H1 (cell line): ENCODE data around the gene IQCE. TPM values are rescaled to one million over a fixed set of nuclear protein-coding genes. Genes with fewer than 3 reads are reported as not detected.

Experiments
- CTCF ChIA-PET: fragments of 300-600 bp; sonication (Branson Sonifier 250); formaldehyde crosslinking; loops from one replicate; lab custom pipeline; 2021; ENCODE audit not compliant: partially characterized antibody; lab: Charles Lee
- POLR2A ChIA-PET: fragments of 300-600 bp; sonication (Branson Sonifier 250); formaldehyde crosslinking; loops from one replicate; lab custom pipeline; 2021; ENCODE audit warnings: inconsistent platforms; ENCODE audit not compliant: partially characterized antibody; lab: Charles Lee
- DNase-seq, 2 experiments: peaks; one replicate each; pipeline versions ENCODE4 v3.0.0 to v3.0.0-alpha.2; 2010 to 2022; ENCODE audit warnings: low spot score in 2 of 2, low read depth in 1 of 2, mixed read lengths in 1 of 2
- FAIRE-seq: peaks from 2 replicates; lab custom pipeline; 2011; peaks lifted over from hg19 to GRCh38; lab: Jason Lieb, UNC
- H2AFZ ChIP-seq: 2 replicates; pipeline ENCODE4 v1.8.1; 2012; ENCODE audit warnings: low read length, inconsistent platforms
- H2AK5ac ChIP-seq: 2 replicates; pipeline ENCODE4 v1.6.1; 2013; ENCODE audit warnings: low read depth, low read length
- H2BK120ac ChIP-seq: replicated peaks from 2 replicates; pipeline ENCODE3; 2013; ENCODE audit warnings: low read depth, low read length, inconsistent platforms
- H2BK12ac ChIP-seq: 2 replicates; pipeline ENCODE4 v1.6.1; 2013; ENCODE audit warnings: low read depth, low read length
- H2BK15ac ChIP-seq: 2 replicates; pipeline ENCODE4 v1.6.1; 2013; ENCODE audit warnings: low read length
- H2BK20ac ChIP-seq: 2 replicates; pipeline ENCODE4 v1.6.1; 2013; ENCODE audit warnings: low read length
- H2BK5ac ChIP-seq: 2 replicates; pipeline ENCODE4 v1.6.1; 2013; ENCODE audit warnings: low read depth, low read length
- H3K14ac ChIP-seq: 2 replicates; pipeline ENCODE4 v1.6.1; 2013; ENCODE audit warnings: inconsistent platforms; ENCODE audit not compliant: insufficient read length
- H3K18ac ChIP-seq: 2 replicates; pipeline ENCODE4 v1.6.1; 2013; ENCODE audit warnings: low read length; ENCODE audit errors: extremely low read depth
- H3K23ac ChIP-seq: 2 replicates; pipeline ENCODE4 v1.6.1; 2013; ENCODE audit warnings: inconsistent platforms; ENCODE audit not compliant: insufficient read length
- H3K23me2 ChIP-seq: 2 replicates; pipeline ENCODE4 v1.6.1; 2013; ENCODE audit warnings: low read depth, low read length
- H3K27ac ChIP-seq: 2 replicates; pipeline ENCODE4 v1.6.1; 2011; ENCODE audit warnings: low read depth, low read length, inconsistent platforms
- H3K27me3 ChIP-seq, 4 experiments: replicated peaks in 1 of 4; 1 replicate in 1 of 4; 2 replicates in 3 of 4; pipeline versions ENCODE4 v1.6.1 to v1.8.1; 2011 to 2013; ENCODE audit warnings: low read length in 3 of 4, mild to moderate bottlenecking in 3 of 4, inconsistent platforms in 2 of 4, mixed read lengths in 2 of 4, moderate library complexity in 1 of 4; ENCODE audit not compliant: control insufficient read depth in 3 of 4, insufficient read depth in 3 of 4; ENCODE audit errors: extremely low read depth in 1 of 4
- H3K36me3 ChIP-seq, 4 experiments: 2 replicates each; pipeline versions ENCODE4 v1.6.1 to v1.8.1; 2011 to 2013; ENCODE audit warnings: mild to moderate bottlenecking in 4 of 4, low read length in 3 of 4, moderate library complexity in 2 of 4, control low read depth in 1 of 4, inconsistent platforms in 1 of 4; ENCODE audit not compliant: insufficient read depth in 4 of 4, control insufficient read depth in 2 of 4
- H3K4ac ChIP-seq: replicated peaks from 2 replicates; pipeline ENCODE3; 2013; ENCODE audit warnings: low read length, low read depth, mixed read lengths, inconsistent platforms; ENCODE audit not compliant: insufficient read length
- H3K4me1 ChIP-seq, 4 experiments: replicated peaks in 1 of 4; 1 replicate in 1 of 4; 2 replicates in 3 of 4; pipeline versions ENCODE4 v1.6.1 to v1.8.1; 2011 to 2013; ENCODE audit warnings: low read length in 3 of 4, inconsistent platforms in 2 of 4, mixed read lengths in 1 of 4; ENCODE audit not compliant: insufficient read depth in 4 of 4, control insufficient read depth in 3 of 4
- H3K4me2 ChIP-seq, 2 experiments: 2 replicates each; pipeline versions ENCODE4 v1.6.1 to v1.8.1; 2011 to 2013; ENCODE audit warnings: low read depth in 2 of 2, low read length in 2 of 2, control low read depth in 1 of 2, inconsistent platforms in 1 of 2, mild to moderate bottlenecking in 1 of 2; ENCODE audit not compliant: insufficient read depth in 1 of 2
- H3K4me3 ChIP-seq, 4 experiments: fragments of 200-600, 300-600 bp in 1 of 4; sonication (generic), shearing (Covaris generic), sonication (Bioruptor Twin) in 1 of 4; 2 replicates each; pipeline versions ENCODE4 v1.5.1 to v1.8.1; 2011 to 2016; ENCODE audit warnings: low read length in 4 of 4, low read depth in 3 of 4, control low read depth in 2 of 4, inconsistent platforms in 2 of 4, mild to moderate bottlenecking in 2 of 4, mixed read lengths in 1 of 4, moderate library complexity in 1 of 4; ENCODE audit not compliant: insufficient read depth in 2 of 4; ENCODE audit errors: extremely low read depth in 1 of 4
- H3K56ac ChIP-seq: replicated peaks from 2 replicates; pipeline ENCODE3; 2013; ENCODE audit warnings: low read depth, mild to moderate bottlenecking, mixed read lengths, low read length, inconsistent platforms; ENCODE audit not compliant: insufficient read length
- H3K79me1 ChIP-seq: 2 replicates; pipeline ENCODE4 v1.6.1; 2013; ENCODE audit warnings: low read depth, low read length, control low read depth
- H3K79me2 ChIP-seq, 2 experiments: 2 replicates each; pipeline versions ENCODE4 v1.6.1 to v1.8.1; 2012 to 2013; ENCODE audit warnings: low read length in 2 of 2, mild to moderate bottlenecking in 2 of 2, inconsistent platforms in 1 of 2; ENCODE audit not compliant: insufficient read depth in 2 of 2, control insufficient read depth in 1 of 2
- H3K9ac ChIP-seq, 4 experiments: replicated peaks in 1 of 4; 1 replicate in 1 of 4; 2 replicates in 3 of 4; pipeline versions ENCODE4 v1.6.1 to v1.8.1; 2011 to 2013; ENCODE audit warnings: low read depth in 3 of 4, low read length in 3 of 4, control low read depth in 2 of 4, mild to moderate bottlenecking in 2 of 4, moderate library complexity in 2 of 4, inconsistent platforms in 1 of 4; ENCODE audit errors: extremely low read depth in 1 of 4
- H3K9me3 ChIP-seq, 2 experiments: 2 replicates each; pipeline versions ENCODE4 v1.6.1 to v1.8.1; 2012 to 2013; ENCODE audit warnings: mild to moderate bottlenecking in 2 of 2, moderate library complexity in 2 of 2, control low read depth in 1 of 2, inconsistent platforms in 1 of 2, low read depth in 1 of 2, low read length in 1 of 2, mixed read lengths in 1 of 2; ENCODE audit not compliant: insufficient read depth in 2 of 2
- H4K20me1 ChIP-seq, 2 experiments: replicated peaks in 1 of 2; 2 replicates each; pipeline versions ENCODE3 to v1.8.1; 2011 to 2013; ENCODE audit warnings: inconsistent platforms in 2 of 2, low read length in 2 of 2, mild to moderate bottlenecking in 1 of 2; ENCODE audit not compliant: insufficient read depth in 2 of 2, control insufficient read depth in 1 of 2
- H4K5ac ChIP-seq: 2 replicates; pipeline ENCODE4 v1.6.1; 2013; ENCODE audit warnings: low read length, low read depth, mixed read lengths, inconsistent platforms; ENCODE audit not compliant: insufficient read length
- H4K8ac ChIP-seq: 2 replicates; pipeline ENCODE4 v1.8.0; 2013; ENCODE audit warnings: mild to moderate bottlenecking, moderate library complexity, low read length, inconsistent platforms; ENCODE audit not compliant: insufficient read depth; ENCODE audit errors: extremely low read depth
- H4K91ac ChIP-seq: replicated peaks from 2 replicates; pipeline ENCODE3; 2013; ENCODE audit warnings: low read length, mixed read lengths, inconsistent platforms; ENCODE audit not compliant: insufficient read length
- EP300 ChIP-seq, 2 experiments: IDR thresholded peaks; 1 replicate in 1 of 2; 2 replicates in 1 of 2; pipeline ENCODE4 v1.6.1; 2011 to 2012; ENCODE audit warnings: low read depth in 2 of 2, low read length in 2 of 2, mild to moderate bottlenecking in 2 of 2, borderline replicate concordance in 1 of 2, inconsistent platforms in 1 of 2, moderate library complexity in 1 of 2
- KDM1A ChIP-seq: fragments of 200-600, 300-600 bp; sonication (generic); IDR thresholded peaks from 2 replicates; pipeline ENCODE4 v1.7.1; 2016; ENCODE audit warnings: mild to moderate bottlenecking, low read length, borderline replicate concordance
- KDM5A ChIP-seq: fragments of 200-600 bp; IDR thresholded peaks from 2 replicates; pipeline ENCODE4 v1.7.1; 2012; ENCODE audit warnings: mild to moderate bottlenecking, low read length, inconsistent platforms, mixed read lengths
- NANOG ChIP-seq: IDR thresholded peaks from 2 replicates; pipeline ENCODE4 v1.6.1; 2011; ENCODE audit warnings: low read length, low read depth, mild to moderate bottlenecking, inconsistent platforms; ENCODE audit not compliant: insufficient read depth, poor library complexity, severe bottlenecking
- POLR2A ChIP-seq, 2 experiments: IDR thresholded peaks; 1 replicate in 1 of 2; 2 replicates in 1 of 2; pipeline ENCODE4 v1.6.1; 2011; ENCODE audit warnings: low read depth in 2 of 2, low read length in 2 of 2, mild to moderate bottlenecking in 2 of 2; ENCODE audit errors: control extremely low read depth in 1 of 2
- RFX5 ChIP-seq: IDR thresholded peaks from 2 replicates; pipeline ENCODE4 v1.6.1; 2011; ENCODE audit warnings: low read depth, low read length, improper control_type of control experiment, borderline replicate concordance
- SIN3A ChIP-seq, 2 experiments: IDR thresholded peaks in 1 of 2; conservative IDR thresholded peaks in 1 of 2; 2 replicates each; pipeline ENCODE4 v1.6.1; 2011 to 2012; ENCODE audit warnings: low read length in 2 of 2, improper control_type of control experiment in 1 of 2, low read depth in 1 of 2, mild to moderate bottlenecking in 1 of 2
- WGBS, 2 experiments: shearing (Covaris generic) in 1 of 2; methylation state at CpG; one replicate each; pipeline versions ENCODE4 v1.1.6 to v1.1.7; 2013 to 2015; ENCODE audit warnings: low lambda C conversion rate in 2 of 2, mixed read lengths in 2 of 2, inconsistent platforms in 1 of 2, low coverage in 1 of 2, missing lambda C conversion rate in 1 of 2; ENCODE audit not compliant: insufficient replicate concordance in 2 of 2, insufficient coverage in 1 of 2, insufficient read length in 1 of 2; ENCODE audit errors: extremely low coverage in 1 of 2, missing lambda C conversion rate in 1 of 2; 5-methylcytosine and 5-hydroxymethylcytosine counted together
- polyA plus RNA-seq, 7 experiments: library from polyadenylated mRNA; depleted of rRNA in 3 of 7; stranded (reverse) in 5 of 7; unstranded in 2 of 7; fragments of >200 nt in 5 of 7; fragments of 200-250 nt in 2 of 7; gene quantifications; 1 replicate in 5 of 7; 2 replicates in 1 of 7; 4 replicates in 1 of 7; pipeline versions ENCODE4 v1.2.1 to v1.2.3, GENCODE V29; 2011 to 2013; ENCODE audit warnings: missing spikeins in 2 of 7, mixed read lengths in 2 of 7
- total RNA-seq: library from RNA; stranded (reverse); fragmentation: NEBNext Ultra II Directional; extraction: Animal tissue kit (Norgen Biotek cat#: 25700); gene quantifications from 2 replicates; pipeline ENCODE4 v1.2.1, GENCODE V29; 2021

The IQCE gene
- total and polyA plus RNA-seq, 2 of the 8 experiments (the other 6 are each of a cell fraction or from before 2014, with no cell fraction given): 2.2 to 4.9 TPM

DNA sequence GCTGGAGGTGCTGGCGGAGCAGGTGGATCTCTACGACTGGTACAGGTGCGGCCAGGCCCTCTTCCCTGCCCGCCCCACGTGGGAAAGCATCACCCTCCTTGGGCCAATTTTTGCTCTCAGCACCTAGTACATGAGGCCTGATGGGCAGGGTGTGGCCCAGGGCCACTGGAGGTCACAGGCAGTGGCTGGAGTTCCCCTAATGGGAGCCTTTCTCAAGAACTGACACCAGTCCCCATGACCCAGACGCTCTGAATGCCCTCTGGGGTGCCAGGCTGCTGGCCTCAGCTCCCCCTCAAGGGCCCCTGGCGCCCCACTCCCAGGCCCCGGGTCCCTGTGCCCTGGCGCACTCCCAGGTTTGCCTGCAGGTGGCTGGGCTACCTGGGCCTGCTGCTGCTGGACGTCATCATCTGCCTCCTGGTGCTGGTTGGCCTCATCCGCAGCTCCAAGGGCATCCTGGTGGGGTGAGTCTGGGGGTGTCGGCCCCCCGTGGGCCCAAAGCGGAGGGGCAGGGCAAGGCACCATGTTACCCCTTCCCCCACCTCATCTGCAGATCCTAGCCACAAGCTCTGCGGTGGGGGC lies 88.9 kb downstream of the IQCE start:
- Histone ChIP-seq H3K4me1 (peaks cover 3 to 29% (median 22%) of the 10 kb centered on the region in 4 experiments), H3K4me3 (no peak overlapping the region), H2BK5ac (0 out of 2 replicates have a peak overlapping the region, but pooled peaks have one; percentile 35), H3K4ac (no peak overlapping the region), H3K9ac (no peak overlapping the region), H3K27me3 (no peaks in the 10 kb centered on the region), H2BK20ac (no peak overlapping the region), H3K18ac (no peak overlapping the region), H2AK5ac (no peak overlapping the region), H4K5ac (no peak overlapping the region), H3K9me3 (no peaks in the 10 kb centered on the region), H3K79me1 (peaks cover 13% of the 10 kb centered on the region; the same call in 1 of the 2 replicates), H3K36me3 (peaks cover 0 to 37% (median 18%) of the 10 kb centered on the region in 4 experiments), H2BK120ac (no peak overlapping the region), H3K56ac (no peak overlapping the region), H3K23ac (no peak overlapping the region), H2BK15ac (no peak overlapping the region), H2AFZ (no peak overlapping the region), H3K23me2 (no peaks in the 10 kb centered on the region), H4K91ac (no peak overlapping the region), H2BK12ac (no peak overlapping the region), H4K8ac (peak overlapping the region; percentile 71; the same call in 1 of the 2 replicates), H3K79me2 (peaks cover 0 to 21% of the 10 kb centered on the region in 2 experiments; a peak in 2 of 4 replicates), H3K27ac (no peak overlapping the region; the same call in 1 of the 2 replicates), H3K14ac (no peak overlapping the region), H3K4me2 (no peak overlapping the region), H4K20me1 (peaks cover 21 to 45% of the 10 kb centered on the region in 2 experiments)
- ChIA-PET CTCF (interaction anchor here (0.5 to 1.3 kb wide), 5 partner anchors 11 to 47 kb away, joined by 3 to 6 read pairs (median 4); no protein-coding TSS in a partner anchor), POLR2A (interaction anchor here (1.1 to 6.8 kb wide), 3 partner anchors 10 to 17 kb away, joined by 3 to 52 read pairs (median 5); partner anchors contain the start of gene TTYH3)
- DNase-seq (no peak), FAIRE-seq (no peak)
- TF ChIP-seq EP300 (IDR thresholded peaks at IDR 0.05; ENCODE audit: borderline replicate concordance in 1 of 2, low read depth in 2 of 2, low read length in 2 of 2): no peak
- TF ChIP-seq RFX5: no peak
- no peak for TF ChIP-seq SIN3A (conservative IDR thresholded peaks at IDR 0.05 in 1 of 2, IDR thresholded peaks at IDR 0.05 in 1 of 2; ENCODE audit: low read depth in 1 of 2, low read length in 2 of 2)
- no peak for TF ChIP-seq KDM5A
- no peak for TF ChIP-seq NANOG
- TF ChIP-seq KDM1A: no peak
- no peak for TF ChIP-seq POLR2A (IDR thresholded peaks at IDR 0.05; ENCODE audit: control extremely low read depth in 1 of 2, low read depth in 2 of 2, low read length in 2 of 2)
- 93% methylated on average over 12 of the region's 15 CpGs; no CpG with 5 or more reads in 1 of the 2 experiments for WGBS, 2 experiments
